Neural cell (in vitro differentiated cells): ENCODE results near the gene MYO9B.

Experiments
- EP300 ChIP-seq: fragments of 450-650 bp; conservative IDR thresholded peaks from 2 replicates; pipeline ENCODE4 v1.6.1; 2014; ENCODE audit warnings: antibody characterized with exemption, mild to moderate bottlenecking, moderate library complexity; ENCODE audit not compliant: poor library complexity, severe bottlenecking
- EZH2 ChIP-seq: fragments of 200-600, 300-800 bp; shearing (Covaris generic), sonication (generic); IDR thresholded peaks from 2 replicates; pipeline ENCODE4 v1.6.1; 2014; ENCODE audit warnings: antibody characterized with exemption, low read length, borderline replicate concordance, mild to moderate bottlenecking; ENCODE audit not compliant: insufficient read depth, poor library complexity, severe bottlenecking
- MXI1 ChIP-seq: fragments of 450-650 bp; conservative IDR thresholded peaks from 2 replicates; pipeline ENCODE4 v1.6.1; 2014; ENCODE audit warnings: antibody characterized with exemption, mild to moderate bottlenecking; ENCODE audit not compliant: poor library complexity, severe bottlenecking
- POLR2AphosphoS5 ChIP-seq: IDR thresholded peaks from 2 replicates; pipeline ENCODE4 v1.6.1; 2012
- TF ChIP-seq, protein P1 (sequence below): fragments of 450-650 bp; IDR thresholded peaks from 2 replicates; pipeline ENCODE4 v1.5.1; 2014; ENCODE audit warnings: antibody characterized with exemption, mild to moderate bottlenecking, moderate library complexity; ENCODE audit not compliant: poor library complexity, severe bottlenecking

DNA sequence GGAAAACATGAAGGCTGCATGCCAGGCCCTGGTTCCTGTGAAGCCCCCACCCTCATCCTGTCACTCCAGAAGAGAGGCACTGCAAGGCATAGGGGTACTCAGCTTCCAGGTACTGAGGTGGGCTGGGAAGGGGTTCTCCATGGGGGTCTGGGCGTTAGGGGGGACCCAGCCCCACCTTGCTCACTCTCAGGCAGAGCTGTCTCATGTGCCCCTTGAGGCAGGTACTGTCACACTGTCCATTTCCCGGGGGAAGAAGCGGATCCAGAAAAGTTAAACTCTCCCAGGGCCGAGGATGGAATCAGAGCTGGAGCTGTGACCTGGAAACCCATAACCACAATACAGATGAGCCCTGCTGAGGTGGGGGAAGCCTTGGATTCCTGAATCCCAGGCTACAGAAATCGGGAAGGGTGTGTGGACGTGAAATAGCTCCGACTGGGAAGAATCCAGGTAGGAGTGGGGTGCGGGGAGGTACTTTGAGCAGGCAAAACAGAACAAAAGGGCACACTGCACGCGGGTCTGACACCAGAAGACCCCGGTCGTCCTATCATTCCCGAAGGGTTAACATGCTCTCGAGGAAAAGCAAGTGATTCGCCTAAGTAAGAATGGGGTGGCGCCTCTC, 139.0 kb downstream of the MYO9B start:
- TF ChIP-seq, protein P1, sequence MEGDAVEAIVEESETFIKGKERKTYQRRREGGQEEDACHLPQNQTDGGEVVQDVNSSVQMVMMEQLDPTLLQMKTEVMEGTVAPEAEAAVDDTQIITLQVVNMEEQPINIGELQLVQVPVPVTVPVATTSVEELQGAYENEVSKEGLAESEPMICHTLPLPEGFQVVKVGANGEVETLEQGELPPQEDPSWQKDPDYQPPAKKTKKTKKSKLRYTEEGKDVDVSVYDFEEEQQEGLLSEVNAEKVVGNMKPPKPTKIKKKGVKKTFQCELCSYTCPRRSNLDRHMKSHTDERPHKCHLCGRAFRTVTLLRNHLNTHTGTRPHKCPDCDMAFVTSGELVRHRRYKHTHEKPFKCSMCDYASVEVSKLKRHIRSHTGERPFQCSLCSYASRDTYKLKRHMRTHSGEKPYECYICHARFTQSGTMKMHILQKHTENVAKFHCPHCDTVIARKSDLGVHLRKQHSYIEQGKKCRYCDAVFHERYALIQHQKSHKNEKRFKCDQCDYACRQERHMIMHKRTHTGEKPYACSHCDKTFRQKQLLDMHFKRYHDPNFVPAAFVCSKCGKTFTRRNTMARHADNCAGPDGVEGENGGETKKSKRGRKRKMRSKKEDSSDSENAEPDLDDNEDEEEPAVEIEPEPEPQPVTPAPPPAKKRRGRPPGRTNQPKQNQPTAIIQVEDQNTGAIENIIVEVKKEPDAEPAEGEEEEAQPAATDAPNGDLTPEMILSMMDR = no peak
- TF ChIP-seq EP300 (no peak), MXI1 (no peak), POLR2AphosphoS5 (no peak), EZH2 (no peak)
